ENCODE results near the gene KLHL6. TPM values are rescaled to one million over a fixed set of nuclear protein-coding genes. Genes with fewer than 3 reads are reported as not detected.
A peak's percentile ranks its signal among the peaks of the same experiment; 100 is the strongest.

The KLHL6 gene
- polyA plus RNA-seq, 6 donors from 2014 or later = 5.0 to 22.1 (median 12.7) TPM

DNA sequence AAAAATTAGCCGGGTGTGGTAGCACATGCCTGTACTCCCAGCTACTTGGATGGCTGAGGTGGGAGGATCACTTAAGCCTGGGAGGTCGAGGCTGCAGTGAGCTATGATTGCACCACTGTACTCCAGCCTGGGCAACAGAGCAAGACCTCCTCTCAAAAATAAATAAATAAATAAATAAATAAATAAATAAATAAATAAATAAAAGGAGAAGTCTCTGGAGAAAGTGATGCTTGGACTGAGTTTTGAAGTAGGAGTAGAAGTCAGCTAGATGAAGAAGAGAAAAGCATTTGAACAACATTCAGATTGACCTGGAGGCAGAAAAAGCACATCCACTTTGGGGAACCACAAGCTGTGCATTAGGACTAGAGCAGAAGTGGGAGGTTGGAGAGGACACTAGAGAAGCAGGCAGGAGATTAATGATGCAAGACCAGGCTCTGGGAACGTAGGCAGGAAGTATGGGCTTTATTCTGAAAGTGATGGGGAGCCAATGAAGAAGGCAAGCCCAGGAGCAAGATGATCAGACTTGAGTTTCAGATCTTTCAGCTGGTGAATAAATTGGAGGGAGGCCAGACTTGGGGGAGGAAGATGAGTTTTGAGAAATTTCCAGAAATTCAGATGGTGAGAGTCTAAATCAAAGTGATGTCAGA, 48.7 kb downstream of the KLHL6 start:
- ATAC-seq (ENCODE audit: low read depth in 2 of 2) = no peak
- Mint-ChIP-seq H3K27me3 (no peaks in the 10 kb centered on the region), H3K27ac (peak overlapping the region in 4 of 6 donors; percentile 22 to 65 (median 32)), H3K36me3 (peaks cover 52% of the 10 kb centered on the region in 2 donors), H3K4me1 (peaks cover 15 to 29% (median 20%) of the 10 kb centered on the region in 3 donors), H3K4me3 (peak overlapping the region in 2 of 8 donors; percentile 2 to 62), H3K9me3 (peaks cover 4 to 17% (median 15%) of the 10 kb centered on the region in 7 donors)
- DNase-seq = no peak

DNA sequence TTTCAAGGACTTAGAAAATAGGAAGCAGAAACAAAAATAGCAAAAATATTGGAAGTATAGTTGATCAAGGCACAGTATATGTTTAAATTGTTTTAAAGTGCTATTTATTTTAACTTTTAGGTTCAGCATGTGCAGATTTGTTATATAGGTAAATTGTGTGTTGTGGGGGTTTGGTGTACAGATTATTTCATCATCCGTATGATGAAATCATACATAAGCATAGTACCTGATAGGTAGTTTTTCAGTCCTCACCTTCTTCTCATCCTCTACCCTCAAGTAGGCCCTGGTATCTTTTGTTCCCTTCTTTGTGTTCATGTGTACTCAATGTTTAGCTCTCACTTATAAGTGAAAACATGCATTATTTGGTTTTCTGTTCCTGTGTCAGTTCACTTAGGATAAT, 50.9 kb downstream of the KLHL6 start:
- Mint-ChIP-seq H3K27ac (no peak overlapping the region), H3K9me3 (peaks cover 4 to 17% (median 15%) of the 10 kb centered on the region in 7 donors), H3K4me1 (peaks cover 4 to 24% (median 14%) of the 10 kb centered on the region in 3 donors), H3K4me3 (no peak overlapping the region), H3K27me3 (no peaks in the 10 kb centered on the region), H3K36me3 (peaks cover 69 to 70% of the 10 kb centered on the region in 2 donors)
- no peak for ATAC-seq (ENCODE audit: low read depth in 2 of 2)
- DNase-seq = no peak

DNA sequence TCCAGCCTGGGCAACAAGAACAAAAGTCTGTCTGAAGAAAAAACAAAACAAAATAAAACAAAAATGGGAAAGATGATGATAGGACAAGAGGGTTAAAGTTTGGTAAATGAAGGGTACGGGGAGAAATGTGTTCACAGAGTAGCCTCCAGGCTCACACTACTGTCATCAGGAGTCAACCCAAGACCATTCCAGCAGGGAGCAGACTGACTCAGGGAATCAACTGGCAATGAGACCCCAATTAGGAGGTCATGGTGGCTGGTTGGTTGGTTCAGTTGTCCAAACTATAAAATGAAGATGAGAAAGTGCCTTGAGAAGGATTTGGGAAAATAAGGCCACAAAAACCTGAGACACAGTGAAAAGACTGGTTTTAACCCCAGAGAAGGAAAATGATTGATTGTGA, 51.8 kb downstream of the KLHL6 start:
- H3K36me3 Mint-ChIP-seq = peaks cover 71 to 72% of the 10 kb centered on the region in 2 donors
- H3K4me1 Mint-ChIP-seq = peaks cover 0 to 21% (median 7%) of the 10 kb centered on the region in 3 donors
- H3K27ac Mint-ChIP-seq = peak overlapping the region in 1 of 6 donors; percentile 37
- no peaks in the 10 kb centered on the region for H3K27me3 Mint-ChIP-seq
- peaks cover 4 to 17% (median 15%) of the 10 kb centered on the region in 7 donors for H3K9me3 Mint-ChIP-seq
- H3K4me3 Mint-ChIP-seq = no peak overlapping the region
- ATAC-seq (ENCODE audit: low read depth in 2 of 2) (no peak), DNase-seq (no peak)

DNA sequence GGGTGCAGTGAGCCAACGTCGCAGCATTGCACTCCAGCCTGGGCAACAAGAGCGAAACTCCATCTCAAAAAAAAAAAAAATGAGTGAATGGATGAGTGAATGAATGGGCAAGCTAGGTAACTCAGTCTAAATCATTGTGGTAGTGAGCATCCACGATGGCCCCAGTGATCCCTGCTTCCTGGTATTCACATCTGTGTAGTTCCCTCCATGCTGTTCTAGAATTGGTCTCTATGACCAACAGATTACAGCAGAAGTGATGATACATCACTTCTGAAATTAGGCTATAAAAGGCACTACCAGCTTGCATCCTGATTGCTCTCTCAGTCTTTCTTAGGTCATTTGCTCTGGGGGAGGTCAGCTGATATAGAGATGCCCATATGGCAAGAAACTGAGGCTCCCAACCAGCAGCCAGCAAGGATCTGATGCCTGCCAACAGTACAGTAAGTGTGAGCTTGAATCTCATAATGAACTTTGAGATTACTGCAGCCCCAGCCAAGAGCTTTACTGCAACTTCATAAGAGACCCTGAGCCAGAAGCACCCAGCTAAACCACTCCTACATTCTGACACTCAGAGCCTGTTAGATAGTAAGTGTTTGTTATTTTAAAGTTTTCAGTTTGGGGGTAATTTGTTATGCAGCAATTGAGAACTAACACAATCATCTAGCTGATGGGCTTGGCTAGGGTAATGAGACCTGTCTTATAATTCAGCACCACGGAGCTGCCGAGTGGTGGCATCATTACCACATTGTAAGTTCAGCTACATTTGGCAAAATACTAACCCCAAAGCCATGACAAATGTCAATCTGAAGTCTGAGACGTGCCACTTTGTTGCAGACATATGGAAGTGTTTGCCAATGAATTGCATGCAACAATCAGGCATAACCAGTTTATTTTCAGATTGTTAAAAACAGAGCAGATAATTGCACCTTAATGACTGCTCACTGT, 53.0 kb downstream of the KLHL6 start:
- Mint-ChIP-seq H3K27ac (no peak overlapping the region), H3K4me1 (peaks cover 0 to 17% (median 5%) of the 10 kb centered on the region in 3 donors), H3K9me3 (peaks cover 4 to 17% (median 15%) of the 10 kb centered on the region in 7 donors), H3K4me3 (no peak overlapping the region), H3K36me3 (peaks cover 62% of the 10 kb centered on the region in 2 donors), H3K27me3 (no peaks in the 10 kb centered on the region)
- ATAC-seq (ENCODE audit: low read depth in 2 of 2) (no peak), DNase-seq (no peak)

DNA sequence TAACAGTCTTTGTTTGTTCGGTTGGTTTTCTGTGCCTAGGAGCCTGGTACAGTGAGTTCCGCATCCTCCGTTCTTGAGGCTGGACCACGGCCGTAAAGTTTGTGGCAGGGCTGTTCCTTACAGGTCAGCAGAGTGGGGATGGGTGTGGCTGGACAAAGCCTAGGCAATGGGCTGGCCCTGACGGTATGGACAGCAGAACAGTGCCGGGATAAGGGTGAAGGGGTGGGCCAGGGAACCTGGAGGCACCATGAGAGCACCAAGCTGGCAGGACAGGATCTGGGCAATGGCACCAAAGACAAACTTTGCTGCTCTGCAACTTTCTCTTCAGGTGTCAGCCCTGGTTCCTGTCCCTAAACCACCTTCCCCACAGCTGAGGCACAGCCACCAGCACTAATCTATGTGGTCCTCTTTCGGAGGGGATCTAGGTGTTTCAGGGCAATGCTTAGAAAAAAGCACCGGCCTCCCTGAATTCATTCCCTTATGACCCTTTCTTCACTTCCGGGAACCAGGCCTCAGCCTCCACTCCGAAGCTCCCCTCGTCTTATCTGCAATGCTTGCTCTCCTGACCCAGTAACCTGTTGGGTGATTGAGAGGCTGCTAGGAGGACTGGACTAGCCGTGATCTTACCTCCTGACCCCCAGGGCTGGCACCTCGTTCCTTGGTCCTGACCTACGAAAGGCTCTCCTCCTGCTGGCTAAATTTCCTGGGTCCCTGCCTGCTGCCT, 54.4 kb downstream of the KLHL6 start:
- H3K4me3 Mint-ChIP-seq = no peak overlapping the region
- no peak for ATAC-seq (ENCODE audit: low read depth in 2 of 2)
- H3K36me3 Mint-ChIP-seq = peaks cover 49 to 53% of the 10 kb centered on the region in 2 donors
- DNase-seq = no peak
- peaks cover 0 to 13% (median 9%) of the 10 kb centered on the region in 7 donors for H3K9me3 Mint-ChIP-seq
- peaks cover 0 to 11% (median 5%) of the 10 kb centered on the region in 3 donors for H3K4me1 Mint-ChIP-seq
- H3K27me3 Mint-ChIP-seq = no peaks in the 10 kb centered on the region
- H3K27ac Mint-ChIP-seq = peak overlapping the region in 2 of 6 donors; percentile 71 to 76

DNA sequence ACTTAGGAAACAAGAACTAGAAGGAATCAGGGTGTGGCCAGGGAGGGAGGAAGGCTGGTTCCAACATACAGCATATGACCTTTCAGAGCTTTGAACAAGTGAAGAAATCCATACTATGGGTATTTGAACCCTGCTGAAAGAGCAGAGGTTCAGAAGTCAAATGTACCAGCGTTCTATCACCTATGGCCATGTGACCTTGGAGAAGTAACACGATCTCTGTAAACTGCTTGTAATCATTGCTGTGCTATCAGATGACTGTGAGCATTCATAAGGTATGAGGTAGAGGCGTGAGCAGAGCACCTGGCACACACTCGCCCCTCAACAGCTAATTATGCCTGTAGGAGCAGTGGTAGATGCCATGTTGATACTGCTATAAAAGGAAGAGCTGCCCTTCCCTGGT, 55.2 kb downstream of the KLHL6 start:
- peaks cover 0 to 5% (median 2%) of the 10 kb centered on the region in 7 donors for H3K9me3 Mint-ChIP-seq
- DNase-seq = no peak
- H3K36me3 Mint-ChIP-seq = peaks cover 41 to 45% of the 10 kb centered on the region in 2 donors
- peaks cover 0 to 11% (median 5%) of the 10 kb centered on the region in 3 donors for H3K4me1 Mint-ChIP-seq
- ATAC-seq (ENCODE audit: low read depth in 2 of 2) = no peak
- no peak overlapping the region for H3K27ac Mint-ChIP-seq
- no peak overlapping the region for H3K4me3 Mint-ChIP-seq
- no peaks in the 10 kb centered on the region for H3K27me3 Mint-ChIP-seq

DNA sequence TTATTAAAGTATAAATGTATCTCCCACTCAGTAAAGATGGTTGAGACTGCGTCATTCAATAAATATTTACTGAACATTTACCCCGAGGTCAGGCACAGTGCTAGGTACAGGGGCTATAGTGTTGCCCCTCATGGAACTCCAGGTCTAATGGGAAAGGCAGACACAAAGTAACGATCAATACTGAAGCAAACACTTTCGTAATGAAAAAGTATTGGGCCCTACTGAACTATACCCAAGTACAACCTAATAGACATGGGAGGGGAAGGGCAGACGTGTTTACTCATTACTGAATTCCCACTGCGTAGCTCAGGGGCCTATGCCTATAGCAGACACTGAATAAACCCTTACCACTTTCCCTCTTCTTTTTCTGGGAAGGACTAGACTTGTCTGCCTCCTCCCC, 56.9 kb downstream of the KLHL6 start:
- Mint-ChIP-seq H3K9me3 (no peaks in the 10 kb centered on the region), H3K4me3 (no peak overlapping the region)

DNA sequence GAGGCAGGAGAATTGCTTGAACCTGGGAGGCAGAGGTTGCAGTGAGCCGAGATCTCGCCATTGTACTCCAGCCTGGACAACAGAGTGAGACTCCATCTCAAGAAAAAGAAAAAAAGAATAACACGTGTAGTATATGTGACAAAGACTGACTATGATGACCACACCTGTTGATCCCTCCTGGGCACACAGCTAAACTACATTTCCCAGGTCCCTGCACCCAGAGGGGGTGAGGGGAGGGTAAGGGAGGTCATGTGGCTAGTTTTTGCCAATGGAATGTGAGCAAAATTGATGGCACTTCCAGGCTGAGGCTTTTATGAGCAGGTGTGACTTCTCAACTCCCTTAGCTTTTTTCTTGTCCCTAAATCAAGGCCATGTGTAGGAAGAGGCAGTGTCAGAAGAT, 58.2 kb downstream of the KLHL6 start:
- Mint-ChIP-seq H3K4me1 (peaks cover 1 to 6% (median 5%) of the 10 kb centered on the region in 3 donors), H3K27ac (no peak overlapping the region), H3K9me3 (no peaks in the 10 kb centered on the region), H3K4me3 (no peak overlapping the region), H3K27me3 (no peaks in the 10 kb centered on the region), H3K36me3 (peaks cover 31 to 41% of the 10 kb centered on the region in 2 donors)
- ATAC-seq (ENCODE audit: low read depth in 2 of 2) = no peak
- no peak for DNase-seq

More for the DNA sequence above, 56.9 kb downstream of the KLHL6 start:
- DNase-seq (no peak), ATAC-seq (ENCODE audit: low read depth in 2 of 2) (no peak)
- no peaks in the 10 kb centered on the region for H3K27me3 Mint-ChIP-seq
- H3K4me1 Mint-ChIP-seq = peaks cover 0 to 11% (median 5%) of the 10 kb centered on the region in 3 donors
- H3K36me3 Mint-ChIP-seq = peaks cover 29 to 37% of the 10 kb centered on the region in 2 donors
- H3K27ac Mint-ChIP-seq = no peak overlapping the region

DNA sequence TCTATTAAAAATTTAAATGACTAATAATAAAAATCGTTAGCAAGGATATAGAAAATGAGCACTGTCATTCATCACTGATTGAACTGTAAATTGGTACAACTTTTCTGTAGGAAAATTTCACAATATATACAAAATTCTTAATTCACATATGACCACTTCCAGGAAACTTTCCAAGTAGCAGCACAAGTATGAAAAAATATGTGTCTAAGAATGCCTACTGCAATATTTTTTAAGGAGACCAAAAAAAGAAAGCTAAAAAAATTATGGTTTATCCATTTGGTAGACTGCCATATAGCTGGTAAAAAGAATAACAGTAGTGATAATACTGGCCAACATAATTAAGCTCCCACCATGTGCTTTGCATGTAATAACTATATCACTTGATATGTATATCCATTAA, 59.2 kb downstream of the KLHL6 start:
- Mint-ChIP-seq H3K27me3 (no peaks in the 10 kb centered on the region), H3K4me3 (no peak overlapping the region), H3K9me3 (no peaks in the 10 kb centered on the region), H3K27ac (no peak overlapping the region), H3K36me3 (peaks cover 31 to 42% of the 10 kb centered on the region in 2 donors), H3K4me1 (peaks cover 0 to 6% (median 5%) of the 10 kb centered on the region in 3 donors)
- no peak for ATAC-seq (ENCODE audit: low read depth in 2 of 2)
- DNase-seq = no peak

DNA sequence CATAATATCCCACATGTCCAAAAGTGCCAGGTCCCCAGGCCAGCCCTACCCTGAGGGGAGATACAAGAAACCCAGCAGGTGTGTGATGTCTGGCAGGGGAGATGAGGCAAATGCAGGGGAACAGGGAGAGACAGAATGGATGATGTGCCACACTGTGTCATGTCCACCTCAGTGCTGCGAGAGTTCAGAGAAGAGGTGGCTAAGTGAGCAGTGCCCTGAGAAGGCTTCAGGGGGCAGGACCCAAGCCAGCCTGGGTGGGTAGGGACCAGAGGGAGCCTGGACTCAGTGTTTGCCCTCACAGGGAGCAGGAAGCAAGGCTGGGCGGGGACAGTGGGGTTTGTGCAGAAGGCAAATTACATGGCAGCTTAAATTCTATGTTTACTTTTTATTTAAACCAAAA, 61.2 kb downstream of the KLHL6 start:
- no peak for ATAC-seq (ENCODE audit: low read depth in 2 of 2)

DNA sequence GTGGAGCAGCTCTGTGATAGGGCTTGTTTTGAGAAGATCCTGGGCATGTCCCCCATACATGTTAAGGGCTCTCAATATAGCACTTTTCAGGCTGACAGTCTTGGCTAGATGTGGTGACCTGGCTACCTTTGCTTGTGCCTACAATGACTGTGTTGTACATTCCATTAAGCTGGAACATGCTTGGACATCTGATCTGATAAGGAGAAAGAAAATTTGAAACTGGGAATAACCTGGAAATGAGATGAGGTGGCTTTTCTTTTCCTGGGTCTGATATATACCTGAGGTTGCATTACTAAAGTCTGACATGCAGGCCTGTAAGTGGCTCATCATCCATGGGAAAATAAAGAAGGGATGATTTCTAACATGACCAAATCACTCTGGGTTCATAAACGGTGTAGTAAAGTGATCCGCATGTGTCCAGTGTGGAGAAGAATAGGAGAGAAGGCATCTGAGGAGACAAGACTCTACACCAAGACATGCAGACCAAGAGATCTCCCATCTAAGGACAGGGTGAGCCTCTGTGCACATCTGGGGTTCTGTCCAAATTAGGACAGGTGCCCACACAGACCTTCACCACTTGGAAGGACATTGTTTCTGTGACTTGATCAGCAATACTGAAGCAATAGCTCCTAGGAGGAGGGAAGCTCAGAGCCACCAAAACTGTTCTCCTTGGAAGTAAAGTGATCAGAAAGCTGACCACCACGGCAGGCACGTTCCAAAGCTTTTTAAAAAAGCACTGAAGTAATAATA, 62.0 kb downstream of the KLHL6 start:
- peak overlapping the region in 3 of 6 donors; percentile 5 to 58 (median 33) for H3K27ac Mint-ChIP-seq

More for the DNA sequence above, 61.2 kb downstream of the KLHL6 start:
- Mint-ChIP-seq H3K4me3 (no peak overlapping the region), H3K27ac (peak overlapping the region in 2 of 6 donors; percentile 33 to 38), H3K27me3 (no peaks in the 10 kb centered on the region), H3K9me3 (no peaks in the 10 kb centered on the region), H3K36me3 (peaks cover 20 to 28% of the 10 kb centered on the region in 2 donors), H3K4me1 (peaks cover 0 to 11% (median 0%) of the 10 kb centered on the region in 3 donors)
- no peak for DNase-seq

DNA sequence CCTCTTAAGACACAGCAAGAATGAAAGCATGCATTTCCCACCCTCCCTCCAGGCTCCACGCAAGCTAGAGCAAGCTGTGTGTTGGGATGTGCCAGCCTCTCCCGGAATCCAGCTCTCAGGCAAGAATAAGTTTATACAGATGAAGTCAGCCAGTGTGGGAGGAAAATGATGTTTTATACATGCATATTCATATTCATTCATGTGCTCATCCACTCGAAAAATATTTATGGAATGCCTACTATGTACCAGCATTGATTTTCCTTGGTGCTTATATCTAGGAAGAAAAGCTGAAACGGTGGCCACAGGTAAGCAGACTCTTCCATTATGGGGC, 62.7 kb downstream of the KLHL6 start:
- Mint-ChIP-seq H3K27me3 (no peaks in the 10 kb centered on the region), H3K36me3 (peaks cover 20 to 28% of the 10 kb centered on the region in 2 donors), H3K9me3 (no peaks in the 10 kb centered on the region), H3K4me1 (peaks cover 0 to 11% (median 0%) of the 10 kb centered on the region in 3 donors), H3K4me3 (no peak overlapping the region), H3K27ac (peak overlapping the region in 2 of 6 donors; percentile 5 to 32)
- DNase-seq (no peak), ATAC-seq (ENCODE audit: low read depth in 2 of 2) (no peak)

More for the DNA sequence above, 62.0 kb downstream of the KLHL6 start:
- Mint-ChIP-seq H3K4me3 (no peak overlapping the region), H3K27me3 (no peaks in the 10 kb centered on the region), H3K9me3 (no peaks in the 10 kb centered on the region), H3K4me1 (peaks cover 0 to 11% (median 0%) of the 10 kb centered on the region in 3 donors), H3K36me3 (peaks cover 20 to 28% of the 10 kb centered on the region in 2 donors)
- DNase-seq (no peak), ATAC-seq (ENCODE audit: low read depth in 2 of 2) (no peak)

All from naive B cell (primary cell).